HEK293T (cell line): ENCODE data around the gene ZNF324B.

Experiments
- ARNT ChIP-seq: fragments of 450-650 bp; IDR thresholded peaks from 2 replicates; pipeline ENCODE4 v1.6.1; 2017; ENCODE audit warnings: mild to moderate bottlenecking
- BHLHE40 ChIP-seq: fragments of 450-650 bp; IDR thresholded peaks from 2 replicates; pipeline ENCODE4 v1.6.1; 2016; ENCODE audit warnings: mild to moderate bottlenecking, moderate library complexity, borderline replicate concordance
- CTBP1 ChIP-seq: fragments of 450-650 bp; IDR thresholded peaks from 2 replicates; pipeline ENCODE4 v1.6.1; 2016; ENCODE audit warnings: borderline replicate concordance
- ELF4 ChIP-seq: fragments of 450-650 bp; IDR thresholded peaks from 2 replicates; pipeline ENCODE4 v1.6.1; 2017; ENCODE audit warnings: antibody characterized with exemption
- FOXA1 ChIP-seq: fragments of 450-650 bp; IDR thresholded peaks from 2 replicates; pipeline ENCODE4 v1.6.1; 2016; ENCODE audit warnings: mild to moderate bottlenecking
- FOXK2 ChIP-seq: fragments of 450-650 bp; IDR thresholded peaks from 2 replicates; pipeline ENCODE4 v1.6.1; 2016; ENCODE audit warnings: mild to moderate bottlenecking
- FOXM1 ChIP-seq: fragments of 450-650 bp; IDR thresholded peaks from 2 replicates; pipeline ENCODE4 v1.6.1; 2017; ENCODE audit warnings: mild to moderate bottlenecking, borderline replicate concordance
- HDGF ChIP-seq: fragments of 450-650 bp; IDR thresholded peaks from 2 replicates; pipeline ENCODE4 v1.6.1; 2017; ENCODE audit warnings: antibody characterized with exemption, borderline replicate concordance
- L3MBTL2 ChIP-seq: fragments of 450-650 bp; conservative IDR thresholded peaks from 2 replicates; pipeline ENCODE4 v1.6.1; 2016; ENCODE audit warnings: mild to moderate bottlenecking
- NFRKB ChIP-seq: fragments of 450-650 bp; IDR thresholded peaks from 2 replicates; pipeline ENCODE4 v1.6.1; 2016; ENCODE audit warnings: mild to moderate bottlenecking, moderate library complexity
- SP1 ChIP-seq: fragments of 450-650 bp; IDR thresholded peaks from 2 replicates; pipeline ENCODE4 v1.6.1; 2017
- SUZ12 ChIP-seq: fragments of 450-650 bp; IDR thresholded peaks from 2 replicates; pipeline ENCODE4 v1.6.1; 2016; ENCODE audit warnings: mild to moderate bottlenecking
- TARDBP ChIP-seq: fragments of 450-650 bp; IDR thresholded peaks from 2 replicates; pipeline ENCODE4 v1.6.1; 2016
- ZNF384 ChIP-seq: fragments of 450-650 bp; IDR thresholded peaks from 2 replicates; pipeline ENCODE4 v1.6.1; 2016

- TF ChIP-seq SUZ12 (no peak), ZNF384 (no peak), ELF4 (no peak; the same call in 1 of the 2 replicates), SP1 (no peak), FOXA1 (no peak), CTBP1 (peak; percentile 85), HDGF (0 out of 2 replicates have a peak, but pooled peaks have one; percentile 68), ARNT (no peak), BHLHE40 (no peak), TARDBP (no peak), FOXK2 (no peak), FOXM1 (no peak), L3MBTL2 (peak; percentile 68), NFRKB (no peak)
These were observed 47.9 kb downstream of the ZNF324B start for GRCh38 chr19:58499021-58499927.
